Brain microvascular endothelial cell (primary cell): ENCODE measurements around the gene BLOC1S3.
A peak's percentile ranks its signal among the peaks of the same experiment; 100 is the strongest.

Source experiments
- DNase-seq: peaks from one replicate; pipeline ENCODE4 v3.0.0-alpha.2; 2020
- H3K27ac ChIP-seq: fragments of 250-450 bp; sonication (Bioruptor Pico); 2 replicates; pipeline ENCODE4 v1.5.1; 2020; ENCODE audit warnings: mild to moderate bottlenecking, moderate library complexity
- H3K27me3 ChIP-seq: fragments of 250-450 bp; sonication (Bioruptor Pico); replicated peaks from 2 replicates; pipeline ENCODE4 v1.5.1; 2020; ENCODE audit warnings: mild to moderate bottlenecking
- H3K36me3 ChIP-seq: fragments of 250-450 bp; sonication (Bioruptor Pico); replicated peaks from 2 replicates; pipeline ENCODE4 v1.5.1; 2020; ENCODE audit warnings: mild to moderate bottlenecking
- H3K4me3 ChIP-seq: 2 replicates; pipeline ENCODE4 v1.5.1; 2011; ENCODE audit warnings: low read depth, mild to moderate bottlenecking, control low read depth, low read length, moderate library complexity
- in situ Hi-C: cut with HindIII; loops from 2 replicates; pipeline ENCODE4 v1.10.0; 2017; ENCODE audit warnings: low sequenced_read_pairs, low pct_ligation_motif_present
- TF ChIP-seq, protein P1 (sequence below): IDR thresholded peaks from 2 replicates; pipeline ENCODE4 v1.5.1; 2011; ENCODE audit warnings: low read depth, mild to moderate bottlenecking, moderate library complexity, low read length, control low read depth, inconsistent platforms; ENCODE audit errors: missing control alignments

BLOC1S3 gene

GRCh38 chr19:45158503-45159209 lies 19.9 kb upstream of the BLOC1S3 start:
- TF ChIP-seq, protein P1, sequence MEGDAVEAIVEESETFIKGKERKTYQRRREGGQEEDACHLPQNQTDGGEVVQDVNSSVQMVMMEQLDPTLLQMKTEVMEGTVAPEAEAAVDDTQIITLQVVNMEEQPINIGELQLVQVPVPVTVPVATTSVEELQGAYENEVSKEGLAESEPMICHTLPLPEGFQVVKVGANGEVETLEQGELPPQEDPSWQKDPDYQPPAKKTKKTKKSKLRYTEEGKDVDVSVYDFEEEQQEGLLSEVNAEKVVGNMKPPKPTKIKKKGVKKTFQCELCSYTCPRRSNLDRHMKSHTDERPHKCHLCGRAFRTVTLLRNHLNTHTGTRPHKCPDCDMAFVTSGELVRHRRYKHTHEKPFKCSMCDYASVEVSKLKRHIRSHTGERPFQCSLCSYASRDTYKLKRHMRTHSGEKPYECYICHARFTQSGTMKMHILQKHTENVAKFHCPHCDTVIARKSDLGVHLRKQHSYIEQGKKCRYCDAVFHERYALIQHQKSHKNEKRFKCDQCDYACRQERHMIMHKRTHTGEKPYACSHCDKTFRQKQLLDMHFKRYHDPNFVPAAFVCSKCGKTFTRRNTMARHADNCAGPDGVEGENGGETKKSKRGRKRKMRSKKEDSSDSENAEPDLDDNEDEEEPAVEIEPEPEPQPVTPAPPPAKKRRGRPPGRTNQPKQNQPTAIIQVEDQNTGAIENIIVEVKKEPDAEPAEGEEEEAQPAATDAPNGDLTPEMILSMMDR = no peak
- Histone ChIP-seq H3K27ac (no peak overlapping the region), H3K27me3 (peaks cover 5% of the 10 kb centered on the region), H3K4me3 (no peak overlapping the region), H3K36me3 (no peaks in the 10 kb centered on the region)
- in situ Hi-C loops = no loop called here
- DNase-seq = no peak

GRCh38 chr19:45159210-45159970 lies 19.2 kb upstream of the BLOC1S3 start:
- H3K4me3 ChIP-seq = no peak overlapping the region
- in situ Hi-C loops = no loop called here

DNA sequence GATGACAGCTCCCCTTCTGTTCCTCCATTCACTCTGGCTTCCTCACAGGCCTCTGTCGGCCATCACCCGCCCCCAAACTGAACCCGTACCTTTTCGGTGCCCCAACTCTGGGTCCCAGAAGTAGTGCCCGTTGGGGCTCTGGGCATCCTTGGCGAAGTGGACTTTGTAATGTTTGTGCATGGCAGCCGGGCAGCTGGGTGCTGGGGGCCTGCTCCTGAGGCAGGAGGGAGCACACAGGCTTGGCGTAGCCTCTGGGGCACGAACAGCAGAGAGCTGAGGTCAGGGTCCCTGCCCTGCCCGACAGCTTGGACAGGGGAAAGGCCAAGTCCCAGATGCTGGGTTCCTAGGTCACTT lies 18.6 kb upstream of the BLOC1S3 start:
- Histone ChIP-seq H3K27me3 (peaks cover 5% of the 10 kb centered on the region), H3K36me3 (no peaks in the 10 kb centered on the region), H3K4me3 (no peak overlapping the region), H3K27ac (no peak overlapping the region)
- in situ Hi-C loops = no loop called here
- DNase-seq = no peak
- TF ChIP-seq, protein P1 = no peak

More at GRCh38 chr19:45159210-45159970, 19.2 kb upstream of the BLOC1S3 start:
- DNase-seq = no peak
- Histone ChIP-seq H3K36me3 (no peaks in the 10 kb centered on the region), H3K27me3 (peaks cover 5% of the 10 kb centered on the region), H3K27ac (no peak overlapping the region)
- TF ChIP-seq, protein P1 = no peak

DNA sequence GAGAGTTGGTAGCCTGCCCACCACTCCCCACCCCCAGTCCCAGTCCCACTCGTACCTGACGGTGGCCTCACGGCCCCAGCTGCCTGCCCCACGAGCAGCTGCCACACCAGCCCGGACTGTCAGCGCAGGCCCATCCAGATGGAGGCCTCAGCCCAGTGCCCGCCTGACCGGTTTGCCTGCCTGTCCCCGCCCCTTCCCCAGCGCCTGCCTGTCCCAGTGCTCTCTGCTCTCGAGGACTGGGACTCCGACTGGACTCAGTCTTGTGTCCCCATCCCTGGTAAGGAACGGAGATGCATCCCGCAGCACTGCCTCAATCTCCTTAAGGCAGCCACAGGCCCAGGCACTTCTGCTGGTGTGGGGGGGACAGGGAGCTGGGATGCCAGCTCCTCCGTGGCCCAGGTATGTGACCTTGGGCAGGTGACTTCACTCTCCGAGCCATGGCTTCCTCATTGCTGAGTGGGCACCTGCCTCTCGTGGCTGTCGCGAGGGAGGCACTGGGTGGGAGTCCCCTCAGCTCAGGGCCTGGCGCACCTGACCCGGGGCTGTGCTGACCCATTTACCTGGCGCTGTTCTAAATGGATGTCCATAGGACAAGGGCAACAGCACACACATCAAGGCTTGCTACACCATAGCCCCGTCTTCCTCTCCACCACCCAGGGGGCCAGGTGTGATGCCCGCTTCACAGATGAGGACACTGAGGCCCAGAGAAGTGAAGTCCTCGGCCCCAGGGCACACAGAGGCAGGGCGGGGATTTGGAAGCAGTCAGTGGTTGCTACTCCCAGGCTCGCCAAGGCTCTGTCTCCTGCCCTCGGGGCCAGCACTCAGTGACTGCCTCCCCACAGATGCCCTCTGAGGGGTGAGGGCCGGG lies 17.5 kb upstream of the BLOC1S3 start, which contains the start of gene NKPD1:
NKPD1 (minus strand) TSS at position 113 of the 868 bp plus-strand sequence. CDS start 832 bp downstream, outside the sequence.
- Histone ChIP-seq H3K4me3 (no peak within 1 kb of the TSS), H3K27me3 (peaks cover 5% of the 10 kb centered on the region), H3K27ac (no peak within 1 kb of the TSS), H3K36me3 (no peaks in the 10 kb centered on the region)
- no peak for DNase-seq
- in situ Hi-C loops = no loop called here
- TF ChIP-seq, protein P1 = no peak

GRCh38 chr19:45161738-45162607 lies 16.6 kb upstream of the BLOC1S3 start:
- Histone ChIP-seq H3K27ac (no peak overlapping the region), H3K36me3 (no peaks in the 10 kb centered on the region), H3K4me3 (no peak overlapping the region), H3K27me3 (peaks cover 5% of the 10 kb centered on the region)
- TF ChIP-seq, protein P1 = peak; percentile 90
- in situ Hi-C loops = no loop called here
- DNase-seq = no peak
